AML-193 (cell line): Measurements from ENCODE around the gene HNF1A.

Source experiments
- DNase-seq, 2 experiments: peaks; one replicate each; lab custom pipeline; 2025; lab: John Stamatoyannopoulos, UW

HNF1A gene

DNA sequence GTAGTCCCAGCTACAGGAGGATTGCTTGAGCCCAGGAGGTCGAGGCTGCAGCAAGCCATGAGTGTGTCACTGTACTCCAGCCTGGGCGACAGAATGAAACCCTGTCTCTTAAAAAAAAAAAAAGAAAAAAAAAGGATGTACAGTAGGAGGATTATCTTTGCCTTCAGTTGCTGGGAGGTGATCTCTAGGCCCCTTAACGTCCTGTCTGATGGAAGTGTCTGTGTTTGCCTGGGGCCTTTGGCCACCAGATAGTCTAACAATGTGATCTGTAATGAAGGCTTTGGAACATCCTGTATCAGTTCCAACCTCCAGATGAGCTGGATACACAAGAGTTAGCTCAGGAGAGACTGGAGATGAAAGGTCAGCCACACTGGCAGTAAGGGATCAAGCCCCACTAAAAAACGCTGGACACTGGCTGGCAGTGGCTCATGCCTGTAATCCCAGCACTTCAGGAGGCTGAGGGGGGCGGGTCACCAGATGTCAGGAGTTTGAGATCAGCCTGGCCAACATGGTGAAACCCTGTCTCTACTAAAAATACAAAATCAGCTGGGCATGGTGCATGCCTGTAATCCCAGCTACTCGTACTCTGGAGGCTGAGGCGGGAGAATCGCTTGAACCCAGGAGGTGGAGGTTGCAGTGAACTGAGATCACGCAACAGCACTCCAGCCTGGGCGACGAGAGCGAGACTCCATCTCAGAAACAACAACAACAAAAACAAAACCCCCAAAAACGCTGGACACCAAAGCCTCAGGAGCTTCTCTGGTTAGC is 19.0 kb upstream of the HNF1A start:
- no peak for DNase-seq

DNA sequence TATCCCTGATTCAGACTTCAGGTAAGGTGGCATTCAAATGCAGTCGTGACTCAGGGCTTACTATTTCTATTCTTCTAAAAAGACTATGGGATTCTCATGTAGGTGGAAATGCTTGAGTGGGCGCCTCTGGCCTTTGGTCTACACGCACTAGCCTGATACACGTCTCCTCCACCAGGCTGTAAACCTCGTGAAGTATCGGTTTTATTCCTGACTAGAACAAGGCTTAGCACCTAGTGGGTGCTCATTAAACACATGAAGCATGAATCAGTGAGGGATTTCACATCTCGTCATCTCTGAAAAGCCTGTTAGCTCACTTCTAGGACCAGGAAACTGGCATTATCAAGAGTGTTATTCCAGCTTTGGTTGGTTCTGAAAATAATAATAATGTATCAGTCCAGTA is 17.7 kb upstream of the HNF1A start:
- DNase-seq = no peak

DNA sequence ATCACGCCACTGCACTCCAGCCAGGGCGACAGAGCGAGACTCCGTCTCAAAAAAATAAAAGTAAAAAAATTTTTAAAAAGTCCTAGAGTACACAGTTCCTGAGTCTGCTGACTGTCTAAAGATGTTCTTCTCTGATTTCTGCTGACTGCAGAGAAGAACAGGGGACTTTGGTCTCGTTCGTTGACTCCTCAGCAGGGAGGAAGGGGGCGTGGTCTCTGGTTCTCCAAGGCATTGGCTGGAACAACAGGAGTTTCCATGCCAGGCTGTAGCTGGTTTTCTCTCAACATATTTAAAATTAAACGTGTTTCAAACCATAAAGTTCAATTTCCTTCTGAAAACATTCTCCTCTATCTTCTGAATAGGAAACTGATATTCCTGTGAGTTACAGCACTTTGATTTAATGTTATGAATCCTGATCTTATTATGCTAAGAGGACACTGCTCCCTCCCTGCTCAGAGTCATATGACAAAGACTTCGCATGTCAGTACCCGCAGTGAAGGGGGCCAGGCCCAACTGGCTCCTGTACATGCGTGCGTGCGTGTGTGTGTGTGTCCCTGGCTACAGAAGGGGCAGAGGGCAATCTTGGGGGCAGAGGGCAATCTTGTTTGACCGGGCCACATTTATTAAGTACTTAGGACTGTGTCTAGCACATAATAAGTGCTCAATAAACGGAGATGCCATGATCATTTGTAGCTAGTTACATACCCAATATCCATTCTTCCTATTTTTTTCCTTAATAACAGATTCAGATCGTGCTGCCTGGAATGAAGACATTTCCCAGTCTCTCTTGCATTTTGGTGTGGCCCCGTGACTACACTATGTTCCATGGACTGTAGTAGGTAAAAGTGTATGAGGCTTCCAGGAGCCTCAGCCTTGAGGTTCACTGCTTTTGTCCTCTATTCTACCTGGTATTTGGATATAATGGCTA is 16.5 kb upstream of the HNF1A start:
- DNase-seq = no peak

DNA sequence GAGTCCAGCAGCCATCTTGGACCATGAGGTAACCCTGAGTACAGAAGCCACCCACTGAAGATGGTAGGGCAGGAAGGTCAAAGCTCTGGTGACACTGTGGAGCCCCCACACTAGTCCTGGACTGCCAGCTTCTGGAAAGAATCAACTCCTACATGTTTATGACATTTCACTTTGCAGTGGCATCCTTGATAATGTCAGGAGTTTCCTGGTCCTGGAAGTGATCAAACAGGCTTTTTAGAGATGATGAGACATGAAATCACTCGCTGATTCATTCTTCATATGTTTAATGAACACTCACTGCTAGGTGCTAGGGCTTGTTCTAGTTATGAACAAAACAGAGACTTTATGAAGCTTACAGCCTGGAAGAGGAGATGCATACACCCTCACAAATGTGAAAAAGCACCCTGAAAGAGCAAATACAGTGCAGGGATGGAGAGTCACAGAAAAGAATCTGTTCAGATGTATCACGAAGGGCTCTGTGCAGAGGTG is 15.8 kb upstream of the HNF1A start:
- DNase-seq = no peak

DNA sequence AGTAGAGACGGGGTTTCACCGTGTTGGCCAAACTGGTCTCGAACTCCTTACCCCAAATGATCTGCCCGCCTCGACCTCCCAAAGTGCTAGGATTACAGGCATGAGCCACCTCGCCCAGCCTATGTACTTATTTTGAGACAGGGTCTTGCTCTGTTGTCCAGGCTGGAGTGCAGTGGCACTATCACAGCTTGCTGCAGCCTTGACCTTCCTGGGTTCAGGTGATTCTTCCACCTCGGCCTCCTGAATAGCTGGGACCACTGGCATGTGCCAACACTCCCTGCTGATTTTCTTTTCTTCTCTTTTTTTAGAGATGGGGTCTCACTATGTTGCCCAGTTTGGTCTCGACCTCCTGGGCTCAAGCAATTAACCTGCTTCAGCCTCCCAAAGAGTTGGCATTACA is 14.0 kb upstream of the HNF1A start:
- no peak for DNase-seq

DNA sequence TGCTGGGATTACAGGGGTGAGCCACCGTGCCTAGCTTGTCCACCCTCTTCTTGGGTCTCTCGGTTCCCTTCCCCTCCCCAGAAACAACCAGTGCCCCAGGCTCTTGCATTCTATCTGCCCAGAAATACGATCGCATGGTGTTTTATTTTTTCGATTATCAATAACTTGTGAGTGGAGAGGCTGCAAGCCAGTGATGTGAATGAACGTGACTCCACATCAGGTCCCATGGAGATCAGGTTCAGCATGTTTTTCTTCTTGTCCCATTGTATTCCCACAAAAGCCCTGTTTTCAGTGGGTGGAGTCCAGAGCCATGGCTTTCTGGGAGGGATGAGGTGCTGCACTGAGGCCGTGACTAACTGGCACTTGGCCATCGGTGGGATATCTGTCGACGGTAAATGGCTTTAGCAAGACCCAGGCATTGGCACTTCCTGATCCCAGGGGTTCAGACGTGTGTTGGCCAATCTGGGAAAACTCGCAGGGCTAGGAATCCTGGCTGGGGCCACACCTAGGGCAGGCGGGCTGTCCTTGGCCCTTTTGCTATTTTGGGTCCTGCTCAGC is 12.7 kb upstream of the HNF1A start:
- no peak for DNase-seq

DNA sequence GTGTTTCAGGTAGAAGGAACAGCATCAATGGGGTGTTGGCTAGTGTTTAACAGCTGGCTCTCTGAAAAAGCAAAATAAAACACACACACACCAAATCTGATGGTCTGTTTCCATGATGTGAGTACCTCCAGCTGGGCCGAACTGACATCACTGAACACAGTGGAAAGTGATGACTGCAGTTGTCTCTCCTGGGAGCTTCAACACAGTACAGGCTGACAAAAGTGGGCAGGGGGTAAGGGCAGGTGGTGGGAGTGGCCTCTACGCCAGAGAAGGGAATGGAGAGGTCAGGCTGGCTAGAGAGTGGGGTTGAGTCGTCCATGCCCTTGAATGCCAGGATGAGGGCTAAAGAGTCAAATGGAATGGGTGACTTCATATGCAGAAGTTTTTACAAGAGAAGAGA is 8.0 kb upstream of the HNF1A start:
- DNase-seq = no peak

DNA sequence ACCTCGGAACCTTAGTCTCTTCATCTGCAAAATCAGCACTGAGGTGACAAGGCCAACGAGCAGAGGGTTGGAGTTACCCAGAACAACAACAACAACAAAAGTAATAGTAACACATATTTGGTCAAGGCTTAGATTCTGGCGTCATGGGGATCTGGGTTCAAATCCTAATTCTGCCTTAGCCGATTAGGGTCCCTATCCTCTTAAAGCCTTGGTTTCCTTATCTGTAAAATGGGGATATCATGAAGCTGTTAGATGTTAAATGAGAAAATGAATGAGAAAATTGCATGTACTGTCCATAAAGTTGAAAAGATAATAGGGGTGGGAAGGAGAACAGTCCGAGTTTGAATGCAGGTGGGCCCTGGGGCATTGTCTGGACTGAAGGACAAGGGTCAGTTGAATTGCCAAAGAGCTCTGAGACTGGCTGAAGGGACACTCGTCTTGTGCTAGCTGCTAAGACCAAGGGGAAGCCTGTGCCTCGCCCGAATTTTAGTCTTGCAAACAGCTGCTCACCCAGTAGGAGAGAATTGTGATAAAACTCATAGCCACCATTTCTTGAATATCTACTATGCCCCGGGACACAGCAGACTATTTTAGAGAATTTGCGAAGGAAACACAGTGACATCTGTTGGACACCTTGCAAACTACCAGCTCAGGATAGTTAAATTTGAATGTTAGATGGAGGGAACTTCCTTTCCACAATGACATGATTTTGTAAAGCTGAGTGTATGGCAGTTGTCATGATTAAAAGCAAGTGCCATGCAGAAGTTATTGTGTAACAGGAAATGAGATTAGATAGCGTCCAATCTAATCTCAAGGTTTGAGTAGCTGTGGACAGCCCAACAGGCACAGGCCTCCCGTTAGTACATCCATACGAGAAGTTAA is 6.8 kb upstream of the HNF1A start:
- peak; percentile 86 for DNase-seq

DNA sequence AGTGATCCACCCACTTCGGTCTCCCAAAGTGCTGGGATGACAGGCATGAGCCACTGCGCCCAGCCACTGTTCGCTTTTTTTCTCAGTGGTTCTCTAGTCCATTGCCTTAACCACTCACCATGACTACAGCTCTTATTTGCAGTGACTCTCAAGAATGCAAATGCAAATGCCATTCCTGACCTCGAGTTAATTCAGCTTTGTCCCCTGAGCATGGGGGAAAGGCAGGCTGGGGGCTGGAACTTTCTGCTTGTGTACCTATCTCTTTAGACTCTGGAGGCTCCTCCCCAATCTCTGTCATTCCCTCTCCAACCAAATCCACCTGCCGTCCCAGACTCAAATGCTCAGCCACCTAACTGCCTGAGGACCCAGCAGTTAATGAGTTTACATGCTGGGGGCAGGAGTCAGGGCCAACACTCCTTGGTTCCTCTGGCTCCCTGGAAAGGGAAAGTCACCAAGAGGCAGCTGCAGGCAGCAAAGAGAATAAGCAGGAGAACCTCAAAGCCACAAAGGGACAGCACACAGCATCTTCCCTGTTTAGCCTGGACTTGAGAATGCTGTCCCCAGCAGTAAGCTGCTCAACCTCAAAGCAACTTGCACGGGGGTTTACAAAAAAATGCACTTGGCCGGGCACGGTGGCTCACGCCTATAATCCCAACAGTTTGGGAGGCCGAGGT is 5.3 kb upstream of the HNF1A start:
- DNase-seq = no peak

DNA sequence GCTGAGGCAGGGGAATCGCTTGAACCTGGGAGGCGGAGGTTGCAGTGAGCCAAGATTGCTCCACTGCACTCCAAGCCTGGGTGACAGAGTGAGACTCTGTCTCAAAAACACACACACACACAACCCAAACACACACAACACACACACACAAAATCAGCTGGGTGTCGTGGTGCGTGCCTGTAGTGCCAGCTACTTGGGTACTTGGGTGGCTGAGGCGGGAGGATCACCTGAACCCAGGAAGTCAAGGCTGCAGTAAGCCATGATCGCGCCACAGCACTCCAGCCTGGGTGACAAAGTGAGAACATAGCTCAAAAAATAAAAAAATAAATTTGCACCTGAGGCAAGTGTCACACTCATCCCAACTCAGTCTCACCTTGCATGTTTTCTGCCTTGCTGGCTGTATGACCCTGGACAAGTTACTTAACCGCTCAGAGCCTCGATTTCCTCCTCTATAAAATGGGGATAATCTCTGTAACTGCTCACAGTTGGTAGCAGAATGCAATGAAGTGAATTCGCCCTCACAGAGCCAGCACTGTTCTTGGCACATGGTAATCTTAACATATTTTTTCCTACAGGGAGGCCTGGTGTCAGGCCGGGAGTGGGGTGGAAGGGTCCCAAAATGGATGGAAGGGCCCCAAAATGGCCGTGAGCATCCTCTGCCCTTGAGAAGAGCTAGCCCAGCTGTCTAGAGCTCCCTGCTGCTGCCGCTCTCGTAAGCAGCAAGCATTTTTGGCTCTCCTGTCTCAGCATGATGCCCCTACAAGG is 630 bp upstream of the HNF1A start:
- DNase-seq = no peak

DNA sequence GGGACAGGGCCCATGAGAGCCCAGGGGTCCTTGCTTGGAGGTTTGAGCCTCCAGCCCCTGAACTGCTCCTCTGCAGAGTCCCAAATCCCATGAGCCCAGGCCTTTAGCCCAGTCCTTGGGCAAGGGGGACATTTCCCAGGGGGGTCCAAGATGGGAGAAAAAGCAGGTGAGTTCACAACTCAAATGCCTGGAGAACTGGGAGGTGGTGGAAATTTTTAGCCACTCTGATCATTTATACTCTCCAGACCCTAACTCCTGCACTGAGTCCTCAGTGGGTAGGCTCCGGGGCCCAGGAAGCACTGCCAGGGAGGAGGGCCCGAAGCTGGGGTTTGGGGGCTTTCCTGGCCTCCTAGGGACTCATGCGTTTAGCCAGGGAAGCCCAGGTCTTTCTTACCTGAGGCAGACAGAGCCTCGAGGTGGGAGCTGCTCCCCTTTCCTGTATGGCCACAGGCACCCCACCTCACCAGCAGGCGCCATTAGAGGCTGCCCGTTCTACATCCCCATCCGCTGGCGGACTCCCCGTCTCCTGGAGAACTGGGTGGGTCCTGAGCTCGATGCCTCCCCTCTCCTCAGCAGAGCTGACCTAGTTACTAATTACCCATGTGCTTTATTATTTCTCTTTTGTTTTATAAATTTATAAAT is 998 bp downstream of the HNF1A start:
- DNase-seq = no peak

DNA sequence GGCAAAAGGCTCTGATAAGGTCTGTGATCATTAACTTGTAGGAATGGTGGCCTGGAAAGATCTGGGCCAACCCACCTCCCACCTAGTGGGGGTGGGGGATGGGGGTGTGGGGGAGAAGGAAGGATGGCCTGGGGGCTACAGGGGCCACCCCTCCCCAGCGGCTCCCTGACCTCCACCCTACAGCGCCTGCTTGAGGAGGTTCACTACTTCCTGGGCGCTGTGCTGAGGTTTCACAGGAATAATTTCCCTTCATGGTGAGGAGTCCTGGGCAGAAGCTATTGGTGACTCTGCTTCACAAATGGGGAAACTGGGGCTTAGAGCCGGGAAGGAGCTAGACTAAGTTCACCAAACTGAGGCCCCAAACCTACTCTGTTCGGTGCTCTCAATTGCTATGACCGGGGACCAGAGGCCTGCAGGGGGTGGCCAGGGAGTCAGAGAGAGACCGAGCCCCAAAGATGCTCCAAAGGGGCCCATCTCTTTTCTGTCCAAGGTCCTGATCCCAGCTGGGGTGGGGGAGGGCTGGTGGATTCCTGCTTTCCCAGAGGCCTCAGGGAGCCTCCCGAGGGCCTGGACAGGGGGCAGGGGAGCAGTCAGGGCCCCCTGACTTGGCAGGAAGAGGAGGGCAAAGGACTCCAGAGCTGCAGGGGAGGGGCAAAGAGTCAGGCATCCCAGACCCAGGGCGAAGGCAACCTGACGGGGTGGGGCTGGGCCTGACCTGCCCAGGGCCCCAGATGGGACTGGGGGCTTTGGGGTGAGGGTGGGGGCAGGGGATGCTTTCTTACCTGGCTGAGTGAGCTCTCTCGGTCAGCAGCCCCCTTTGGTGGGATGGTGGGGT is 1.7 kb downstream of the HNF1A start:
- DNase-seq = no peak

DNA sequence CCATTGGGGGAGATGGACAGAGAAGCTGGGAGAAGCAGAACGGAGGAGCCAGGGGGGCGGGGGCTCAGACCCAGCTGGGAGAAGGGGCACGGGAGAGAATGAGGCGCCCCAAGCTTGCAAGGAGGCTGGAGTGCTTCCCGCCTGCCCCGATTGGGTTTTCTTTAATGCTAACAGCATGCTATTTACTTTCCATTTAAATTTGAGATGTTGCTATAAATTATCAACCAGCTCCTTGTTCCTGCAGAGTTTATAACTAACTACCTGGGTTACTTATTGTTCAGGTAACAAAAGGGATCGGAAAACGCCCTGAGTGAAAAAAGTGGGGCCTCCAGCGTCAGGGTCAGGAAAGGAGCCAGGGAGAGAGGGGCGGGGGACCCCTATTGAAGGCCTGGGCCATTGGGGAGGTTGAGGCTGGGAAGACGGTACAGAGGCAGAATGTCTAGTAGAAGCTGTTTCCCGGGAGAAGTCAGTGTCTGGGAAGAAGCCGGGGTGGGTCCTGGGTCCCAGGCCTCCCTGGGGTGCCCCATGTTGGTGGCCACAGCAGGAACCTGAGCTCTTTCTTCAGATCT is 2.5 kb downstream of the HNF1A start:
- DNase-seq = no peak

DNA sequence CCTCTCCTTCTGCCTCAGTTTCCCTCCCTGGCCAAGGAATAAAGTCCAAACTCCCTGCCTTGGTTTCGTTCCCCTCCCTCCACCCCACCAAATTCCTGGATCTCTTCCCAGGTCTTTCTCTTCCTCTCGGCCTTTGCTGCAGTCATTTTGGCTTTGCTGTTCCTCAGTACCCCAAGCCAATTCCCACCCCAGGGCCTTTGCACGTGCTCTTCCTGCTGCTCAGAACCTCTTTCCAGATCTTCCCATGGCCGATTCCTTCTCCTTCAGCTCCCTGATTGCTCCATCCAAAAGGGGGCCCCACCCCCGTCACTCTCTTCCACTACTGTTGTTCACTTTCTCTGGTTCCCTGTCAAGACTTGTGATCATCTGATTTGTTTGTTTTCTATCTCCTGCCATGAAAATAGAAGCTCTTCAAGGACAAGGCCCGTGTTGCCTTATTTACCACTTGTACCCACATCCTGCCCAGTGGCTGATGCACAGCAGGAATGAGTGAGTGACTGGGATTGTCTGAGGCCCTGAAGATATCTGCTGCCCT is 3.1 kb downstream of the HNF1A start:
- no peak for DNase-seq

DNA sequence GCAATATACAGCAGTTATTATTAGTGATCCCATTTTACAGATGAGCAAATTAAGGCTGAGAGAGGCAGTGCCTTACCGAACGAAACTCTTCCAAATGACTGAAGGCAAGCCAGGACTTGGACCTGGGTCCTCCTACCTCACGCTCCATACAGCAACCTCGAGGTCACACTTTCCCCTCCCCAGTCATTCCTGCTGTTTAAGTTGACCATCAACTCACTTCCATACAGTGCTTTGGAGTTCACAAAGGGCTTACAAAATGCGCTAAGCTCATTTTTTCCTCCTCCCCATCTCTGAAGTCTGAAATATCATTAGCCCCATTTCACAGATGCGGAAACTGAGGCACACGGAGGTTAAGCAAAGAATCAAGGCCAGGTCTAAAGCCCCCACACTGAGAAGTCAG is 4.3 kb downstream of the HNF1A start:
- no peak for DNase-seq

DNA sequence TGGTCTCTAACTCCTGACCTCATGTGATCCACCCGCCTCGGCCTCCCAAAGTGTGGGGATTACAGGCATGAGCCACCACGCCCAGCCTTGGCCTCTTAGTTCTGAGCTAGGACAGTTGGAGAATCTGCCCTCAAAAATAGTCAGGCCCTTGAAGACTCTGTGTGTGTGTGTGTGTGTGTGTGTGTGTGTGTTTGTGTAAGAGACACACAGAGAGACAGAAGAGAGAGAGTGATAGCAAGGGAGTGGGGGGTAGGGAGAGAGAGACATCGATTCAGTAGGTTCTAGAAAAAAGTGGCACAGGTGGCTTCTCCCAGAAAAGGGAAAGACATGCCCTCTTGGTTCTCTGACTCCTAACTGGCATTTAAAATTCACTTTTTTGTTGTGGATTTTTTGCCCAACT is 5.4 kb downstream of the HNF1A start:
- no peak for DNase-seq

DNA sequence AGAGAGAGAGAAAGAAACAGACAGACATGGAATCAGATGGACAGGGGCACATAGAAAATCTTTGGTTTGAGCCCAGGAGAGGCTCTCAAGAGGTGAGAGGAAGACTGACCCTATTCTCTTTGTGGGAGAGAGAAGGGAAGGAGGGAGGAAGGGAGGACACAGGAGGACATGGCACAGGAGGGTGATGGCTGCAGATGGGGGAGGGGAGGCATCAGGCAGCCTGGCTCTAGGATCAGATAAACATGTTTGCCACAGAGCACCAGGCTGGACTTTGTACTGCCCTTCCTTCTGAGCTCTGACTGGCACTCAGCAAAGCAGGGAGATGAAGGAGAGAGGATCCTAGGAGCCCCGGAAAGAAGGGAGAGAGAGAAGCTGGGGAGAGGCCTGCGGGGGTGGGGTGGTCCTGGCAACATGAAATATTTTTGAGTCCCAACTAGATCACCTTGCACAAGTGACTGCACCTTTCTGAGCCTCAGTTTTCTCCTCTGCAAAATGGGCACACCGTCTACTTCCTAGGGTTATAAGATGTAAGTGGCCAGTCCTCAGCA is 6.1 kb downstream of the HNF1A start:
- DNase-seq = no peak

DNA sequence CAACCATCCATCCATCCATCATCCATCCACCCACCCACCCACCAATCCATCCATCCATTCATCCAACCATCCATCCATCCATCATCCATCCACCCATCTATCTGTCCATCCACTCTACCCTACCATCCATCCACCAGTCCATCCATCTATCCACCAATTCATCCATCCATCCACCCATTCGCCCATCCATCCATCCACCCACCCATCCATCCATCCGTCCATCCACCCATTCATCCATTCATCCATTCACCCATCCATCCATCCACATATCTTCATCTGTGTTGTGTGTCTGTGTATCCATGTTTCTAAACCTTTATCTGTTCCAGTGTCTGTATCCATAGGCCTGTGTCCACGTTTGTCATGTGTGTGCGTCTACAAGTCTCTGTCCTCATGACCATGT is 9.9 kb downstream of the HNF1A start:
- DNase-seq = no peak
